NOMO-1 treated with DMSO at 0.1 percent for 48 hours (cell line): ENCODE results near the gene ZNF354C.

Experiments
- DNase-seq: peaks from one replicate; lab custom pipeline; 2025; ENCODE audit not compliant: unreplicated experiment; lab: John Stamatoyannopoulos, UW

ZNF354C gene

GRCh38 chr5:179127136-179128040 is 67.2 kb downstream of the ZNF354C start:
- no peak for DNase-seq

GRCh38 chr5:179128041-179128365 is 67.8 kb downstream of the ZNF354C start:
- DNase-seq, result no peak

GRCh38 chr5:179128976-179129375 is 68.8 kb downstream of the ZNF354C start:
- DNase-seq, result no peak

GRCh38 chr5:179129607-179130071 is 69.5 kb downstream of the ZNF354C start:
- DNase-seq, result no peak

GRCh38 chr5:179130101-179130681 is 70.0 kb downstream of the ZNF354C start:
- DNase-seq, result no peak

GRCh38 chr5:179131321-179131835 is 71.2 kb downstream of the ZNF354C start:
- no peak for DNase-seq

GRCh38 chr5:179131886-179132585 is 71.9 kb downstream of the ZNF354C start:
- DNase-seq, result no peak

- no peak for DNase-seq
Observed at GRCh38 chr5:179132586-179133355, 72.6 kb downstream of the ZNF354C start.
